Panc1 (cell line): ENCODE results near the gene TIRAP.

ENCODE experiments used
- POLR2AphosphoS5 ChIP-seq: IDR thresholded peaks from 2 replicates; pipeline ENCODE4 v1.6.1; 2012; ENCODE audit warnings: mild to moderate bottlenecking, low read depth, low read length, moderate library complexity
- TF ChIP-seq, protein P1 (sequence below), 2 experiments: IDR thresholded peaks; 2 replicates each; pipeline ENCODE4 v1.6.1; 2011 to 2012; ENCODE audit warnings: low read depth in 2 of 2, control low read depth in 1 of 2, low read length in 1 of 2, mild to moderate bottlenecking in 1 of 2, moderate library complexity in 1 of 2; ENCODE audit not compliant: insufficient read depth in 1 of 2
- TF ChIP-seq, protein P2 (sequence below): fragments of 450-650 bp; IDR thresholded peaks from 2 replicates; pipeline ENCODE4 v1.5.1; 2017; ENCODE audit warnings: mild to moderate bottlenecking

DNA sequence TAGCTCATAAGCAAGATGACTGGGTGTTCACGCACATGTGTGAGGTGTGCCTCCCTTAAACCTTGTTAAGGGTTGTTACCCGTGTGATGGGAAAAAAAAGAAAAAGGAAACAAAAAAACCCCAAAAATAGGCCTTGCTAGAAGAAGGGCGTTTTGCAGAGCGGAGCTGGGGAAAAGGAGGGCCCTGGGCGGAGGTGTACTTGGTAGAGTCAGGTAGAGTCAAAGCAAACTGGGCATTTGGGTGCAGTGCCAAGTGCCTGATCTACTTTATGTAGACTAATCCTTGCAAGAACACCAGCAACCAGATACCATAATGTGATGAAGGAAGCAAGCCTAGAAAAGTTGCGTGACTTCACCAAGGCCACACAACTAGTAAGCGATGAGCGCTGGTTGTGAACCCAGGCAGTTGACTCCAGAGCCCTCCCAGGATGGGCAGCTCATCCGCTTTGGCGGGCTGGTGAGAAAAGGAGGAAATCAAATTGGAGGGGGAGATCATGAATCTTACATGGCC is 1.2 kb upstream of the TIRAP start:
- TF ChIP-seq, protein P1, sequence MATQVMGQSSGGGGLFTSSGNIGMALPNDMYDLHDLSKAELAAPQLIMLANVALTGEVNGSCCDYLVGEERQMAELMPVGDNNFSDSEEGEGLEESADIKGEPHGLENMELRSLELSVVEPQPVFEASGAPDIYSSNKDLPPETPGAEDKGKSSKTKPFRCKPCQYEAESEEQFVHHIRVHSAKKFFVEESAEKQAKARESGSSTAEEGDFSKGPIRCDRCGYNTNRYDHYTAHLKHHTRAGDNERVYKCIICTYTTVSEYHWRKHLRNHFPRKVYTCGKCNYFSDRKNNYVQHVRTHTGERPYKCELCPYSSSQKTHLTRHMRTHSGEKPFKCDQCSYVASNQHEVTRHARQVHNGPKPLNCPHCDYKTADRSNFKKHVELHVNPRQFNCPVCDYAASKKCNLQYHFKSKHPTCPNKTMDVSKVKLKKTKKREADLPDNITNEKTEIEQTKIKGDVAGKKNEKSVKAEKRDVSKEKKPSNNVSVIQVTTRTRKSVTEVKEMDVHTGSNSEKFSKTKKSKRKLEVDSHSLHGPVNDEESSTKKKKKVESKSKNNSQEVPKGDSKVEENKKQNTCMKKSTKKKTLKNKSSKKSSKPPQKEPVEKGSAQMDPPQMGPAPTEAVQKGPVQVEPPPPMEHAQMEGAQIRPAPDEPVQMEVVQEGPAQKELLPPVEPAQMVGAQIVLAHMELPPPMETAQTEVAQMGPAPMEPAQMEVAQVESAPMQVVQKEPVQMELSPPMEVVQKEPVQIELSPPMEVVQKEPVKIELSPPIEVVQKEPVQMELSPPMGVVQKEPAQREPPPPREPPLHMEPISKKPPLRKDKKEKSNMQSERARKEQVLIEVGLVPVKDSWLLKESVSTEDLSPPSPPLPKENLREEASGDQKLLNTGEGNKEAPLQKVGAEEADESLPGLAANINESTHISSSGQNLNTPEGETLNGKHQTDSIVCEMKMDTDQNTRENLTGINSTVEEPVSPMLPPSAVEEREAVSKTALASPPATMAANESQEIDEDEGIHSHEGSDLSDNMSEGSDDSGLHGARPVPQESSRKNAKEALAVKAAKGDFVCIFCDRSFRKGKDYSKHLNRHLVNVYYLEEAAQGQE (IDR thresholded peaks at IDR 0.05; ENCODE audit: insufficient read depth in 1 of 2, low read depth in 2 of 2, low read length in 1 of 2) = no peak
- TF ChIP-seq, protein P2, sequence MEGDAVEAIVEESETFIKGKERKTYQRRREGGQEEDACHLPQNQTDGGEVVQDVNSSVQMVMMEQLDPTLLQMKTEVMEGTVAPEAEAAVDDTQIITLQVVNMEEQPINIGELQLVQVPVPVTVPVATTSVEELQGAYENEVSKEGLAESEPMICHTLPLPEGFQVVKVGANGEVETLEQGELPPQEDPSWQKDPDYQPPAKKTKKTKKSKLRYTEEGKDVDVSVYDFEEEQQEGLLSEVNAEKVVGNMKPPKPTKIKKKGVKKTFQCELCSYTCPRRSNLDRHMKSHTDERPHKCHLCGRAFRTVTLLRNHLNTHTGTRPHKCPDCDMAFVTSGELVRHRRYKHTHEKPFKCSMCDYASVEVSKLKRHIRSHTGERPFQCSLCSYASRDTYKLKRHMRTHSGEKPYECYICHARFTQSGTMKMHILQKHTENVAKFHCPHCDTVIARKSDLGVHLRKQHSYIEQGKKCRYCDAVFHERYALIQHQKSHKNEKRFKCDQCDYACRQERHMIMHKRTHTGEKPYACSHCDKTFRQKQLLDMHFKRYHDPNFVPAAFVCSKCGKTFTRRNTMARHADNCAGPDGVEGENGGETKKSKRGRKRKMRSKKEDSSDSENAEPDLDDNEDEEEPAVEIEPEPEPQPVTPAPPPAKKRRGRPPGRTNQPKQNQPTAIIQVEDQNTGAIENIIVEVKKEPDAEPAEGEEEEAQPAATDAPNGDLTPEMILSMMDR = no peak
- TF ChIP-seq POLR2AphosphoS5 = no peak
